Progenitor cell of endocrine pancreas (in vitro differentiated cells): ENCODE results near the gene NQO1. TPM values are rescaled to one million over a fixed set of nuclear protein-coding genes. Genes with fewer than 3 reads are reported as not detected.
"Not testable (repeated sequence)": the region's sequence is repeated elsewhere in the genome, so short reads cannot be mapped to it uniquely, and the experiment has no call there.

Experiments
- DNase-seq: peaks from one replicate; pipeline ENCODE4 v3.0.0; 2021; ENCODE audit warnings: low spot score; ENCODE audit not compliant: unreplicated experiment
- H3K27ac Mint-ChIP-seq: 2 replicates; pipeline ENCODE4 v1.8.0; 2021; ENCODE audit warnings: mild to moderate bottlenecking, moderate library complexity, mixed read lengths
- H3K27me3 Mint-ChIP-seq: 2 replicates; pipeline ENCODE4 v1.8.0; 2021; ENCODE audit warnings: mixed read lengths
- H3K36me3 Mint-ChIP-seq: 2 replicates; pipeline ENCODE4 v1.8.0; 2022; ENCODE audit warnings: mixed read lengths; ENCODE audit not compliant: insufficient read depth
- H3K4me1 Mint-ChIP-seq: 2 replicates; pipeline ENCODE4 v1.8.0; 2021; ENCODE audit warnings: low read depth, mixed read lengths
- H3K4me3 Mint-ChIP-seq: 2 replicates; pipeline ENCODE4 v1.8.0; 2021; ENCODE audit warnings: low read depth, mild to moderate bottlenecking, moderate library complexity, mixed read lengths
- H3K9me3 Mint-ChIP-seq: 2 replicates; pipeline ENCODE4 v1.8.0; 2021; ENCODE audit warnings: low read depth, mixed read lengths
- CTCF ChIP-seq: fragments of 200-600 bp; sonication (generic); IDR thresholded peaks from one replicate; pipeline ENCODE4 v1.5.0; 2021; ENCODE audit warnings: antibody characterized with exemption, mild to moderate bottlenecking; ENCODE audit not compliant: unreplicated experiment
- total RNA-seq: library from RNA; stranded (reverse); gene quantifications from 2 replicates; pipeline ENCODE4 v1.2.1, GENCODE V29; 2021

Gene NQO1
- total RNA-seq, 1 donor from 2014 or later, result 175 TPM

DNA sequence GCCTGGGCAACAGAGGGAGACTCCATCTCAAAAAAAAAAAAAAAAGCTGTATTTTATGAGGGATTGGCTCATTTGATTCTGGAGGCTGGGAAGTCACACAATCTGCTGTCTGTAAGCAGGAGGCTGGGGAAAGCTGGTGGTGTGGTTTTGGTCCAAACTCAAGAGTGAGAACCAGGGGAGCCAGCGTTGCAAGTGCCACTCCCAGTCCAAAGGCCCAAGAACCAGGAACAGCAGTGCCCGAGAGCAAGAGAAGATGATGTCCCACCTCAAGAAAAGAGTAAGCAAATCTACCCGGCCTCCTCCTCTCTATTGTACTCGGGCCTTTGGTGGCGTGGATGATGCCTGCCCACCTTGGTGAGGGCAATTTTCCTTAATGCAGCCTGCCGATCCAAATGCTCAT, 5.7 kb upstream of the NQO1 start:
- no peak for TF ChIP-seq CTCF
- no peak overlapping the region for H3K27ac Mint-ChIP-seq
- H3K36me3 Mint-ChIP-seq, result peaks cover 2% of the 10 kb centered on the region
- H3K4me1 Mint-ChIP-seq, result peaks cover 11% of the 10 kb centered on the region
- no peak overlapping the region for H3K4me3 Mint-ChIP-seq
- no peaks in the 10 kb centered on the region for H3K9me3 Mint-ChIP-seq
- no peak for DNase-seq
- no peaks in the 10 kb centered on the region for H3K27me3 Mint-ChIP-seq

GRCh38 chr16:69731280-69731679, 4.9 kb upstream of the NQO1 start:
- not testable (repeated sequence) for H3K27ac Mint-ChIP-seq, H3K9me3 Mint-ChIP-seq, H3K36me3 Mint-ChIP-seq, H3K4me3 Mint-ChIP-seq, DNase-seq, H3K27me3 Mint-ChIP-seq
- H3K4me1 Mint-ChIP-seq, result peaks cover 19% of the 10 kb centered on the region

- not testable (repeated sequence) for H3K36me3 Mint-ChIP-seq, H3K9me3 Mint-ChIP-seq, H3K27ac Mint-ChIP-seq, H3K27me3 Mint-ChIP-seq, H3K4me3 Mint-ChIP-seq, DNase-seq
- H3K4me1 Mint-ChIP-seq, result peaks cover 31% of the 10 kb centered on the region
These were observed 2.7 kb upstream of the NQO1 start for GRCh38 chr16:69729030-69729429.

DNA sequence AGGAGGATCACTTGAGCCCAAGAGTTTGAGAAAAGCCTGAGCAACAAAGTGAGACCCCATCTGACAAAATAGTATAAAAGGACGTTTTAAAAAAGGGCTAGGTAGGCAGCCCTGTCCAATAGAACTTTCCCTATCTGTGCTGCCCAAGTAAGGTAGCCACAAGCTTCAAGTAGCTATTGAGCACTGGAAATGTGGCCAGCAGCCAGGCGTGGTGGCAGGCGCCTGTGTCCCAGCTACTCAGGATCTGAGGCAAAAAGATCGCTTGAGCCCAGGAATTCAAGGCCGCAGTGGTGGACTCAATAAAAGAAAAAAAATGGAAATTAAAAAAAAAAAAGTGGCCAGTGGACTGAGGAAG, 1.5 kb upstream of the NQO1 start:
- peaks cover 40% of the 10 kb centered on the region for H3K4me1 Mint-ChIP-seq
- DNase-seq, result no peak
- H3K9me3 Mint-ChIP-seq, result no peaks in the 10 kb centered on the region
- H3K27ac Mint-ChIP-seq, result peak overlapping the region; percentile 87
- H3K36me3 Mint-ChIP-seq, result peaks cover 7% of the 10 kb centered on the region
- no peak for TF ChIP-seq CTCF
- H3K4me3 Mint-ChIP-seq, result peak overlapping the region; percentile 85
- H3K27me3 Mint-ChIP-seq, result no peaks in the 10 kb centered on the region

DNA sequence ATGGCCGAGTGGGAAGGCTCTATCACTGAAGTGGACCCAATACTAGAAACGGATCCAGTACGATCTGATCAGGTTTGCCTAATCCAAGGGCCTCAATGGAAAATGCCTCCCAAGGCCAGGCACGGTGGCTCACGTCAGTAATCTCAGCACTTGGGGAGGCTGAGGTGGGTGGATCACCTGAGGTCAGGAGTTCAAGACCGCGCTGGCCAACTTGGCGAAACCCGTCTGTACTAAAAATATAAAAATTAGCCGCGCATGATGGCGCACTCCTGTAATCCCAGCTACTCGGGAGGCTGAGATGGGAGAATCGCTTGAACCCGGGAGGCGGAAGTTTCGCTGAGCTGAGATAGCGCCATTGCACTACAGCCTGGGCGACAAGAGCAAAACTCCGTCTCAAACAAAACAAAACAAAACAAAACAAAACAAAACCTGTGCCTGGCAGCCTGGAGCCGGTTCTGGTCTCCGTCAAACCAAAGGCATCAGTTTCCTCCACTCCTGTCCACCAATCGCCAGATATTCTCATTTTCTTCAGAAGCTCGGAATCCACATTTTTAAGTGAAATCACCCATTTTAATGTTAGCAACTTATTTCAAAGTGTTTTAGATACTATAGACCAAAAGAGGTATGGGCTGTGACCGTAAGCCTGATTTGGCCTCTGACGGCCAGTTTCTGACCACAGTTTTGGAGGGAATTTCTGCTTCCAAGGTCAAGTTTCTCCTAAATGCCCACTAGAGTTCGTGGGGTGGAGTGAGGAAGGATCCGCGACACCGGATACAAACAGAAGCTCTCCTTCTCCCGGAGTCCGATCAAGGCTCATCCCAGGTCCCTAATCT, 664 bp downstream of the NQO1 start:
- peaks cover 53% of the 10 kb centered on the region for H3K4me1 Mint-ChIP-seq
- TF ChIP-seq CTCF, result no peak
- H3K27ac Mint-ChIP-seq, result peak overlapping the region; percentile 100
- peak overlapping the region; percentile 85 for H3K4me3 Mint-ChIP-seq
- H3K27me3 Mint-ChIP-seq, result no peaks in the 10 kb centered on the region
- H3K36me3 Mint-ChIP-seq, result peaks cover 9% of the 10 kb centered on the region
- no peaks in the 10 kb centered on the region for H3K9me3 Mint-ChIP-seq
- DNase-seq, result no peak

DNA sequence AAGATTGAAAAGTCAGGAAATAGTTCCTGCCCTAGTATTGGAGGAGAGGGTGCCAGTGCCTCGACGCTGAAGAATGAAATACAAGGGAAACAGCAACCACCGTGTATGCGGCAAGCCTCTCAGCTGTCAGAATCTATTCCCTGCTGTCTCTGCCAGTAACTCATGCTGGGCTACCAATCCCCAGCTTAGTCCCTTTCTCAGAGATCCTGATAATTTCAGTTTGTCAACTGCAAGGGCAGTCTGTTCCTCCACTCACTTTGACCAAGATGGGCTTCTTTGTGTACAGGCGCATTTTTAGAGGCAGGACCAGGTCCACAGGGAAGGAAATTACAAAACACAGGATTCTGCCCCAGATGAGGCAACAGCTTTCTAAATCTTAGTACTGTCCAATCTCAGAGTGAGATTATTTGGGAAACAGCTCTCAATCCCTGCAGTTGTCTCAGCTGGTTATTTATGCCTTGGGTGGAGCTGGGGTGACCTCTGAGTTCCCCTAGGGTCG, 1.3 kb downstream of the NQO1 start:
- TF ChIP-seq CTCF, result no peak
- DNase-seq, result no peak
- Mint-ChIP-seq H3K36me3 (peaks cover 12% of the 10 kb centered on the region), H3K9me3 (no peaks in the 10 kb centered on the region), H3K27me3 (no peaks in the 10 kb centered on the region), H3K27ac (peak overlapping the region; percentile 100), H3K4me3 (peak overlapping the region; percentile 85), H3K4me1 (peaks cover 53% of the 10 kb centered on the region)
